CD4-positive, alpha-beta T cell treated with Interleukin-1 beta for 1 hour (primary cell): ENCODE results near the gene PLA2G4E.

Source experiments
- DNase-seq, 2 donors: peaks; one replicate each; pipeline ENCODE4 v3.0.0-alpha.2; 2020 to 2022

The PLA2G4E gene

GRCh38 chr15:42050484-42051255 is 29.8 kb upstream of the PLA2G4E start:
- no peak for DNase-seq

- DNase-seq, result no peak
These were observed 28.0 kb upstream of the PLA2G4E start for GRCh38 chr15:42048821-42049200.

GRCh38 chr15:42048080-42048820 is 27.4 kb upstream of the PLA2G4E start:
- DNase-seq, result no peak

GRCh38 chr15:42046597-42046996 is 25.8 kb upstream of the PLA2G4E start:
- no peak for DNase-seq

GRCh38 chr15:42045211-42045615 is 24.4 kb upstream of the PLA2G4E start:
- DNase-seq, result no peak

- DNase-seq, result no peak
These were observed 22.0 kb upstream of the PLA2G4E start for GRCh38 chr15:42042602-42043400.

- no peak for DNase-seq
These were observed 17.6 kb upstream of the PLA2G4E start for GRCh38 chr15:42038401-42038800.

GRCh38 chr15:42037656-42038055 is 16.8 kb upstream of the PLA2G4E start:
- DNase-seq, result no peak

GRCh38 chr15:42036966-42037365 is 16.1 kb upstream of the PLA2G4E start:
- DNase-seq, result no peak

GRCh38 chr15:42036112-42036905 is 15.5 kb upstream of the PLA2G4E start:
- DNase-seq, result no peak

GRCh38 chr15:42035435-42035761 is 14.6 kb upstream of the PLA2G4E start:
- peak in 1 of 2 donors; percentile 14 for DNase-seq

GRCh38 chr15:42034628-42035434 is 14.0 kb upstream of the PLA2G4E start:
- DNase-seq, result no peak

GRCh38 chr15:42033214-42033873 is 12.5 kb upstream of the PLA2G4E start:
- DNase-seq, result no peak

GRCh38 chr15:42032376-42033213 is 11.8 kb upstream of the PLA2G4E start:
- DNase-seq, result no peak

- DNase-seq, result no peak
These were observed 10.5 kb upstream of the PLA2G4E start for GRCh38 chr15:42031198-42031915.

GRCh38 chr15:42027521-42027920 is 6.7 kb upstream of the PLA2G4E start:
- no peak for DNase-seq

- DNase-seq, result no peak
These were observed 3.5 kb upstream of the PLA2G4E start for GRCh38 chr15:42024303-42024702.

GRCh38 chr15:42021593-42021992 is 751 bp upstream of the PLA2G4E start:
- DNase-seq, result no peak

GRCh38 chr15:42018306-42019224 is 2.3 kb downstream of the PLA2G4E start:
- no peak for DNase-seq
